Ovary (tissue), 9 donors: ENCODE results near the gene SLC17A5. TPM values are rescaled to one million over a fixed set of nuclear protein-coding genes. Genes with fewer than 3 reads are reported as not detected.
A peak's percentile ranks its signal among the peaks of the same experiment; 100 is the strongest.

Experiments
- DNase-seq, 5 donors: peaks; one replicate each; pipeline ENCODE4 v3.0.0-alpha.2; 2019 to 2020
- H3K27ac ChIP-seq, 2 donors: fragments of 200-600 bp; one replicate each; pipeline versions ENCODE4 v1.5.1 to v1.8.0; 2019 to 2022
- H3K27me3 ChIP-seq: fragments of 200-600 bp; one replicate; pipeline ENCODE4 v1.8.0; 2022
- H3K36me3 ChIP-seq: fragments of 200-600 bp; sonication (generic); one replicate; pipeline ENCODE4 v1.5.1; 2019
- H3K4me1 ChIP-seq: one replicate; pipeline ENCODE4 v1.8.1; 2013; ENCODE audit warnings: mild to moderate bottlenecking, moderate library complexity; ENCODE audit not compliant: insufficient read depth
- H3K4me3 ChIP-seq: fragments of 200-600 bp; sonication (generic); one replicate; pipeline ENCODE4 v1.5.1; 2017
- H3K9me3 ChIP-seq, 2 donors: fragments of 200-600 bp in 1 of 2; sonication (generic) in 1 of 2; one replicate each; pipeline versions ENCODE4 v1.5.1 to v1.8.1; 2013 to 2019; ENCODE audit warnings: mild to moderate bottlenecking in 1 of 2, moderate library complexity in 1 of 2
- EP300 ChIP-seq: sonication (generic); formaldehyde crosslinking; IDR thresholded peaks from one replicate; pipeline ENCODE4 v1.6.1; 2017; ENCODE audit warnings: antibody characterized with exemption
- POLR2A ChIP-seq: fragments of 450-650 bp; IDR thresholded peaks from one replicate; pipeline ENCODE4 v1.6.1; 2017; ENCODE audit warnings: antibody characterized with exemption, mild to moderate bottlenecking, moderate library complexity
- WGBS, 3 donors: extraction: QIAGEN DNeasy Blood & Tissue Kit in 1 of 3; methylation state at CpG; one replicate each; pipeline versions ENCODE4 v1.1.5 to v1.1.7; 2013 to 2017; 5-methylcytosine and 5-hydroxymethylcytosine counted together
- intact Hi-C, 4 donors: fragments of 100-400 bp; cut with DNase I; formaldehyde crosslinking; loops; one replicate each; pipeline versions ENCODE4 v1.11.0 to v1.15.1; 2022 to 2023
- polyA plus RNA-seq, 2 donors: library from polyadenylated mRNA; stranded (reverse); fragments of 200-250 nt in 1 of 2; fragments of 350-450 nt in 1 of 2; fragmentation: Illumina TruSeq in 1 of 2; extraction: RNeasy Lipid Tissue Mini Kit (QIAGEN cat#74804) in 1 of 2; gene quantifications; one replicate each; pipeline ENCODE4 v1.2.3, GENCODE V29; 2013 to 2014
- total RNA-seq, 7 donors: library from RNA; depleted of rRNA in 2 of 7; stranded (reverse); fragments of >200 nt in 2 of 7; fragmentation: NEBNext Ultra II Directional in 3 of 7; extraction: Animal tissue kit (Norgen Biotek cat#: 25700) in 3 of 7; gene quantifications; one replicate each; pipeline versions ENCODE4 v1.1.0 to v1.2.4, GENCODE V29; 2016 to 2023
- TF ChIP-seq, protein P1 (sequence below), 3 donors: fragments of 450-650 bp in 2 of 3; fragments of 200-600 bp in 1 of 3; IDR thresholded peaks; one replicate each; pipeline versions ENCODE4 v1.5.1 to v1.8.0; 2016 to 2022; ENCODE audit warnings: antibody characterized with exemption in 3 of 3, mild to moderate bottlenecking in 1 of 3
- donor health status: DM: no; HTN: no; CAD: no; lungs with moderate emphysema.
- donor health status: DM: no; HTN: no; CAD: no.
- donor health status: Bipolar disorder and iron deficiency.
- donor health status: DM: yes; HTN: yes; CAD: no.
- donor health status: DM: no; HTN: no; CAD: no.
- donor health status: DM: yes; HTN: yes; CAD: no.

Gene SLC17A5
- total and polyA plus RNA-seq, 9 donors, result 4.3 to 18.3 (median 7.0) TPM

DNA sequence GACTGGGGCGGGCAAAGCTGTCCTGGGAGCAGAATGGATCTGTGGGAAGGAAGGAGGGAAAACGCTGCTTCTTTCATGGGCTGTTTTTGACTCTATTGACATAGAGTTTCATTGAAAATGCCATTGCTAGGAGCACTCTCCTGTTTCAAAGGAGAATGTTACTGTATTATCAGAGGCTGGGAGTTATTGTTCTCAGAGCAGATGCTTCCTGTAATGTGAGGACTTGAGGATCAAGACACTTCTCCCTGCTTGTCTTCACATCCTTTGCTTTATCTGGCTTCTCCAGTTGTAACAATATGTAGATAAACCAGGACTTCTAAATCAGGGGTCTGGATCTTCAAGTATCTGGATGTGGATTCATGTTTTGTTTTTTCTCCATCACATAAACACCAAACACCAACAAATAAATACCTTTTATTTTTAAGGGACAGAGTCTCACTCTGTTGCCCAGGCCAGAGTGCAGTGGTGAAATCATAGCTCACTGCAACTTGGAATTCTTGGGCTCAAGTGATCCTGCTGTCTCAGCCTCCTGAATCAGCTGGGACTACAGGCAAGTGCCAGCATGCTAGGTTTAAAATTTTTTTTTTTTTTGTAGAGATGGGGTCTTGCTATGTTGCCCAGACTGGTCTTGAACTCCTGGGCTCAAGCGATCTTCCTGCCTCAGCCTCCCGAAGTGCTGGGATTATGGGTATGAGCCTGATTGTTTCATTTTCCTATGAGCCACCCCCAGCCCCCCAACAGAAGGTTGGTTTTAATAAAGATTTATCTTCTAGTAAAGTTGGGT lies 46.1 kb upstream of the SLC17A5 start:
- no peaks in the 10 kb centered on the region for H3K36me3 ChIP-seq
- H3K4me1 ChIP-seq, result no peaks in the 10 kb centered on the region
- no peak for DNase-seq
- no peak overlapping the region for H3K27ac ChIP-seq
- no peaks in the 10 kb centered on the region for H3K27me3 ChIP-seq
- TF ChIP-seq EP300, result no peak
- no peak for TF ChIP-seq POLR2A
- TF ChIP-seq, protein P1, sequence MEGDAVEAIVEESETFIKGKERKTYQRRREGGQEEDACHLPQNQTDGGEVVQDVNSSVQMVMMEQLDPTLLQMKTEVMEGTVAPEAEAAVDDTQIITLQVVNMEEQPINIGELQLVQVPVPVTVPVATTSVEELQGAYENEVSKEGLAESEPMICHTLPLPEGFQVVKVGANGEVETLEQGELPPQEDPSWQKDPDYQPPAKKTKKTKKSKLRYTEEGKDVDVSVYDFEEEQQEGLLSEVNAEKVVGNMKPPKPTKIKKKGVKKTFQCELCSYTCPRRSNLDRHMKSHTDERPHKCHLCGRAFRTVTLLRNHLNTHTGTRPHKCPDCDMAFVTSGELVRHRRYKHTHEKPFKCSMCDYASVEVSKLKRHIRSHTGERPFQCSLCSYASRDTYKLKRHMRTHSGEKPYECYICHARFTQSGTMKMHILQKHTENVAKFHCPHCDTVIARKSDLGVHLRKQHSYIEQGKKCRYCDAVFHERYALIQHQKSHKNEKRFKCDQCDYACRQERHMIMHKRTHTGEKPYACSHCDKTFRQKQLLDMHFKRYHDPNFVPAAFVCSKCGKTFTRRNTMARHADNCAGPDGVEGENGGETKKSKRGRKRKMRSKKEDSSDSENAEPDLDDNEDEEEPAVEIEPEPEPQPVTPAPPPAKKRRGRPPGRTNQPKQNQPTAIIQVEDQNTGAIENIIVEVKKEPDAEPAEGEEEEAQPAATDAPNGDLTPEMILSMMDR (IDR thresholded peaks at IDR 0.05), result no peak
- intact Hi-C loops, result no loop called here
- H3K9me3 ChIP-seq, result no peaks in the 10 kb centered on the region
- WGBS, 3 donors, result 90 to 92% (median 92%) methylated on average over 4 of the region's 4 CpGs
- no peak overlapping the region for H3K4me3 ChIP-seq

DNA sequence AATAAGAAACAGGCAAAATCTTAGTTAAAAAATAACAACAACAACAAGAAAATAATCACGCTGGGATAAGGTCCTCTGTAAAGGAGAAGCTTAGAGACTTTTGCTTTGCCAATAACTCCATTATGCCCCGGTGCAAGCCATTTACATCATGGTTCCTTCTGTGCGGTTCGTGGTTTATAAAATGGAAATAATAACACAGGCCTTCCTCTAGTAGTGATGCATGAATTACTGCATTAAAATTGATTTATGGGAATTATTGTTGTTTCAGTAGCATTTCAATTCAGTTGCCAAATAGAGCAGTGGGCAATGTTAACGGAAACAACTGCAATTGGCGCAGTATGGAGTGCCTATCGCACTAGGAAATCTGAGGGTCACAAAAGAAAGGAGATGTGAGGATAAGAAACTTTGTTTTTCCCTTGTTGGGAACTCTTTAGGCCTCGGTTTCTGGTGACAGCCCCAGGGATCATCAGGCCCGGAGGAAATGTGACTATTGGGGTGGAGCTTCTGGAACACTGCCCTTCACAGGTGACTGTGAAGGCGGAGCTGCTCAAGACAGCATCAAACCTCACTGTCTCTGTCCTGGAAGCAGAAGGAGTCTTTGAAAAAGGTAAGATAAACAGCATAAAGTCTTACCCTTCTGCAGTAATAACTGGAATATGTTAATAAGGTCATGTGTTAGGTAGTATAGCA lies 43.3 kb upstream of the SLC17A5 start:
- Histone ChIP-seq H3K27me3 (no peaks in the 10 kb centered on the region), H3K4me1 (no peaks in the 10 kb centered on the region), H3K27ac (no peak overlapping the region), H3K4me3 (peak overlapping the region; percentile 60), H3K9me3 (no peaks in the 10 kb centered on the region), H3K36me3 (no peaks in the 10 kb centered on the region)
- TF ChIP-seq EP300 (no peak), POLR2A (no peak)
- TF ChIP-seq, protein P1 (IDR thresholded peaks at IDR 0.05), result no peak
- 86 to 93% (median 92%) methylated on average over 10 of the region's 10 CpGs for WGBS, 3 donors
- DNase-seq, result no peak
- intact Hi-C loops, result no loop called here

- intact Hi-C loops, result no loop called here
- TF ChIP-seq POLR2A, result no peak
- TF ChIP-seq, protein P1 (IDR thresholded peaks at IDR 0.05), result no peak
- no peak for TF ChIP-seq EP300
- peak in 2 of 5 donors; percentile 38 to 43 for DNase-seq
- 2 to 3% (median 3%) methylated on average over 55 to 61 of the region's 61 CpGs for WGBS, 3 donors
- Histone ChIP-seq H3K9me3 (no peaks in the 10 kb centered on the region), H3K27ac (peak within 1 kb of the TSS in 1 of 2 donors; percentile 33), H3K4me3 (peak within 1 kb of the TSS; percentile 60), H3K36me3 (no peaks in the 10 kb centered on the region), H3K4me1 (no peaks in the 10 kb centered on the region), H3K27me3 (no peaks in the 10 kb centered on the region)
Observed at GRCh38 chr6:73695619-73696421, 42.0 kb upstream of the SLC17A5 start, which contains the start of gene CD109. Gene CD109, plus strand, starts transcription at chr6:73696203. Its CDS starts 13 bp downstream, at chr6:73696216.

DNA sequence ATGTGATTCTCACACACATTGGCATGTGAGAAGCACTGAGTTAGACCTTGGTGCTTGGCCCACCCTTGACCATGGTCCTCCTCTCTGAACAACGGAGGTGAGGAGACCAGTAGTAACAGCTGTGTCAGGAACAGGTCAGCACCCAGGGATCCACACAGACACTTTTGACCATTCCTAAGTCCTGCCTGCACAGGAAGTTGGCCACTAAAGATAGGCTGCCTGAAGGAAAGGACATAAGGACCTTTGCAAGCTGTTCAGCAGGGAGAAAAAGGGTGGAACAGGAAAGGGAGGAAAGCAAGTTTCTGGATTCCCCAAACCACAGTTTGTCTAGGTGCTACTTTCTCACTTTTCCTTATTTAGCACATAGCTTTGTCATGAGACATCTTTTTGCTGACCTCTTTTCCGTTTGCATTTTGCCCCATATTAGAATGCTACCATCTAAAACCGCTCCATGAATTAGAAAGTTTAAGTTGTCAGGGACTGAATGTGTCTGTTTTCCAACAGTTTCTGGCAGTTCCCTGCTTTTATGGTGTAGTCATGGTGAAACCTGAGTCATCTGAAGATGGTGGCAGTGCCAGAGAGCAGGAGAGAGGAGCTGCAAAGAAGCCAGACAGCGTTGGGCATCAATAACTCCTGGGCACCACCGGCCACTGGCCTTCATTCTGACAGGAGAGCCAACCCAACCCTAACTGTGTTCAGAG lies 41.1 kb upstream of the SLC17A5 start:
- no peaks in the 10 kb centered on the region for H3K36me3 ChIP-seq
- H3K27me3 ChIP-seq, result no peaks in the 10 kb centered on the region
- TF ChIP-seq POLR2A (no peak), EP300 (no peak)
- TF ChIP-seq, protein P1 (IDR thresholded peaks at IDR 0.05), result no peak
- intact Hi-C loops, result no loop called here
- no peaks in the 10 kb centered on the region for H3K4me1 ChIP-seq
- 68 to 73% (median 72%) methylated on average over 5 of the region's 5 CpGs for WGBS, 3 donors
- no peak overlapping the region for H3K27ac ChIP-seq
- DNase-seq, result no peak
- no peaks in the 10 kb centered on the region for H3K9me3 ChIP-seq
- H3K4me3 ChIP-seq, result peak overlapping the region; percentile 60
